GM19463 (cell line): ENCODE results near the gene MEIS3.
"Not testable (repeated sequence)": the region's sequence is repeated elsewhere in the genome, so short reads cannot be mapped to it uniquely, and the experiment has no call there.

Experiments
- ATAC-seq: cut with Tn5 transposase; IDR thresholded peaks from one replicate; pipeline ENCODE4 v1.9.1; 2021; ENCODE audit warnings: mild to moderate bottlenecking, moderate library complexity; ENCODE audit not compliant: unreplicated experiment

MEIS3 gene

DNA sequence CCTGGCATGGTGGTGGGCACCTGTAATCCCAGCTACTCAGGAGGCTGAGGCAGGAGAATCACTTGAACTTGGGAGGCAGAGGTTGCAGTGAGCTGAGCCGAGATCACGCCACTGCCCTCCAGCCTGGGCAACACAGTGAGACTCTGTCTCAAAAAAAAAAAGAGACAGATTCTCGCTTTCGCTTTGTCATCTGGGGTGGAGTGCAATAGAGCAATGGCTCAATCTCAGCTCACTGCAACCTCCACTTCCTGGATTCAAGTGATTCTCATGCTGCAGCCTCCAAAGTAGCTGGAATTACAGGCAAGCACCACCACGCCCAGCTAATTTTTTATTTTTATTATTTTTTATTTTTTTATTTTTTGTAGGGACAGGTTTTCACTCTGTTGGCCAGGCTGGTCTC lies 30.6 kb downstream of the MEIS3 start:
- ATAC-seq: not testable (repeated sequence)

DNA sequence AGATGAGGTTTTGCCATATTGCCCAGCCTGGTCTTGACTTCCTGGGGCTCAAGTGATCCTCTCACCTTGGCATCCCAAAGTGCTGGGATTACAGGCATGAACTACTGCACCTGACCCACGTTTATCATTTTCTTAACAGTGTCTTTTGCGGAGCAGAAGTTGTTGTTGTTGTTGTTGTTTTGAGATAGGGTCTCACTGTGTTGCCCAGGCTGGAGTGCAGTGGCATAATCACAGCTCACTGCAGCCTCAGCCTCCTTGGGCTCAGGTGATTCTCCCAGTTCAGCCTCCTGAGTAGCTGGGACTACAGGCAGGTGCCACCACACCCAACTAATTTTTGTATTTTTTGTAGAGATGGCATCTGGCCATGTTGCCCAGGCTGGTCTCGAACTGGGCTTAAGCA lies 31.7 kb downstream of the MEIS3 start:
- ATAC-seq: not testable (repeated sequence)

DNA sequence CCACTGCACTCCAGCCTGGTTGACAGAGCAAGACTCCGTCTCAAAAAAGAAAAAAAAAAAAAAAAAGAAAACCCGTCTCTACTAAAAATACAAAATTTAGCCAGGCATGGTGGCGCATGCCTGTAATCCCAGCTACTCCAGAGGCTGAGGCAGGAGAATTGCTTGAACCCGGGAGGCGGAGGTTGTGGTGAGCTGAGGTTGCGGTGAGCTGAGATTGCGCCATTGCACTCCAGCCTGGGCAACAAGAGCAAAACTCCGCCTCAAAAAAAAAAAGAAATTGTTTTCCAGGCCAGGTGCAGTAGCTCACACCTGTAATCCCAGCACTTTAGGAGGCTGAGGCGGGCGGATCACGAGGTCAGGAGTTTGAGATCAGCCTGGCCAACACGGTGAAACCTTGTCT lies 32.7 kb downstream of the MEIS3 start:
- not testable (repeated sequence) for ATAC-seq

DNA sequence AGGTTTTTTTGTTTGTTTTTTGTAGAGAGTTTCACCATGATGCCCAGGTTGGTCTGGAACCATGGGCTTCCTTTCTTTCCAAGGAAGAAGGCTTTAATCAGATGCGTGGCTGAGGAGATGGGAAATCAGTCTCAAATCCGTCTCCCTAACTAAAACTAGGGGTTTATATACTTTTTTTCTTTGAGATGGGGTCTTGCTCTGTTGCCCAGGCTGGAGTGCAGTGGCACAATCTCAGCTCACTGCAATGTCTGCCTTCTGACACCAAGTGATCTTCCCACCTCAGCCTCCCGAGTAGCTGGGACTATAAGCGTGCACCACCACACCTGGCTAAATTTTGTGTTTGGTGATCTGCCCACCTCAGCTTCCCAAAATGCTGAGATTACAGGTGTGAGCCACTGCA lies 34.8 kb downstream of the MEIS3 start:
- ATAC-seq: not testable (repeated sequence)

DNA sequence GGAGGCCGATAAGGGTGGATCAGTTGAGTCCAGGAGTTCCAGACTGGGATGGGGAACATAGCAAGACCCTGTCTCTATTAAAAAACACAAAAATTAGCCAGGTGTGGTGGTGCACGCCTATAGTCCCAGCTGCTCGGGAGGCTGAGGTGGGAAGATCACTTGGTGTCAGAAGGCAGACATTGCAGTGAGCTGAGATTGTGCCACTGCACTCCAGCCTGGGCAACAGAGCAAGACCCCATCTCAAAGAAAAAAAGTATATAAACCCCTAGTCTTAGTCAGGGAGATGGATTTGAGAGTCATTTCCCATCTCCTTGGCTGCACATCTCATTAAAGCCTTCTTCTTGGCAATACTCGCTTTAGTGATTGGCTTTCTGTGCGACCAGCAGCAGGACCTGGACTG lies 35.4 kb downstream of the MEIS3 start:
- ATAC-seq: not testable (repeated sequence)

DNA sequence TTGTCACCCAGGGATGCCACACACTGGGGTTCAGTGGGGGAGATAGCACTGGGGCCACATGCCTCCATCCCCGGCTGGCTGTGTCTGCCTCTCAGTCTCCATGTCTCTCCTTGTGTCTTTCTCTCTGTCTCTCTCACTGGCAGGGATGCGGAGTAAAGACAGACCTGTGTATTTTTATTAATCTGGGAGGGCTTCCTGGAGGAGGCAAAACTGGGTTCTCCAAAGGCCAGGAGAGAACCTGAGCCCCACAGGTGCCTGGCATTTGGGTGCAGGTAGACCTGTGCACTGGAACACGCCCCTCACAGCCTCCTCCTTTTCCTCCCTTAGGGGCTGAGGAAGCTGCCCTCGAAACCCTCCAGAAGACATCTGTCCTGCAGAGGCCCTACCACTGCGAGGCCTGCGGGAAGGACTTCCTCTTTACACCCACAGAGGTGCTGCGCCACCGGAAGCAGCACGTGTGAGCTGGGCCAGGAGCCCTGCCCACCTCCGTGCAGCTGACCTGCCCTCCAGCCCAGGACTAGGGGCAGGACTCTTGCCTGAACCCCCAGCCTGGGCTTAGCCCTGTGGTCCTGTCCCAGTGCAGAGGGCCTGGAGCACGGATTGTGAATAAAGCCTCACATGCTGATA lies 37.6 kb downstream of the MEIS3 start:
- ATAC-seq: no peak

DNA sequence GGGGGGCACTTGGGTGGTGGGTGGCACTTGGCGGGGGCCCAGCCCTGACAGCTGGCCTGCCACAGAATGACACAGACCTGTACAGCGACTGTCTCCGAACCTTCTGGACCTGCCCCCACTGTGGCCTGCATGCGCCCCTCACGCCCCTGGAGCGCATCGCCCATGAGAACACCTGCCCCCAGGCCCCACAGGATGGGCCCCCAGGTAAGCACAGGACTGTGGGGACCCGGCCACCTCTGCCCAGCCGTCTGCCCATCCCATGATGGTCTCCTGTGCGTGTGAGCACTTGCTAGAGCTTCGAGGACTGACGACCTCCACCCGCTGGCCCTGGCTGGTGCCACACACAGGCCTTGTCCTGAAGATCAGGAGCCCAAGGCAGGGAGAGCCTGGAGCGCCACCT lies 38.2 kb downstream of the MEIS3 start:
- ATAC-seq: no peak

DNA sequence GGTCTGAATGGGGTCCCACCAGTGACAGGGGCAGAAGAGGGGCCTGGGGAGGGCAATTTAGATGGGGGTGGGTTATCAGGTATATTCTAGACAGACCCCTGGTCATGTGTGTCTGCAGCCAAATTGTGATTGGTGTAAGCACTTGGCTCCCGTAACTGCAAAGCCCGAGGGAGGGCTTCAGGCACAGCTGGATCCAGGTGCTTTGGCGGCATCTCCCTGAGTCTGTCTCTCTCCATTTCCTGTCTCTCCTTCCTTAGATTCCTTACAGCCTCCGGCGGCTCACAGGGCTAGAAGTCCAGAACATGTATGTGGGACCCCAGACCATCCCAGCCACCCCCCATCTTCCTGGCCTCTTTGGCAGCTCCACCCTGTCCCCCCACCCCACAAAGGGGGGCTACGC lies 38.8 kb downstream of the MEIS3 start:
- ATAC-seq: no peak

DNA sequence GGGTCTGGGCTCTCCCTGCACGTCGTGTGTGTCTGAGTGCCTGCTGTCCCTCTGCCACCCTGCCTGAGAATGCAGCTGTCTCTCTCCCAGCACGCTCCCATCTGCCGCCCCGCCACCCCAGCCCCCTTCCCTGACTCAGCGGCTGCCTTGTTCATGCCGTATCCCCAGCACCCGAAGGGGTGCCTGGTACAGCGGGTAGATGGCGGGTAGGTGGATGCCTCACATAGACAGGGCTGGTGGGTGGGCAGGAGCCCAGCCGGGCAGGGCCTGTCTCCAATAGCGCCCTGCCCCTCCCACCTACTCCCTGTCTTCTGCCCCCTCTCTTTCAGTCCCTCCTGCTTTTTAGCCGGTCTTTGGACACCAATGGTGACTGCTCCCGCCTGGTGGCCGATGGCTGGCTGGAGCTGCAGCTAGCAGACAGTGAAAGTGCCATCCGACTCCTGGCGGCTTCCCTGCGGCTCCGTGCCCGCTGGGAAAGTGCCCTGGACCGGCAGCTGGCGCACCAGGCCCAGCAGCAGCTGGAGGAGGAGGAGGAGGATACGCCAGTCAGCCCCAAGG lies 39.9 kb downstream of the MEIS3 start:
- no peak for ATAC-seq

DNA sequence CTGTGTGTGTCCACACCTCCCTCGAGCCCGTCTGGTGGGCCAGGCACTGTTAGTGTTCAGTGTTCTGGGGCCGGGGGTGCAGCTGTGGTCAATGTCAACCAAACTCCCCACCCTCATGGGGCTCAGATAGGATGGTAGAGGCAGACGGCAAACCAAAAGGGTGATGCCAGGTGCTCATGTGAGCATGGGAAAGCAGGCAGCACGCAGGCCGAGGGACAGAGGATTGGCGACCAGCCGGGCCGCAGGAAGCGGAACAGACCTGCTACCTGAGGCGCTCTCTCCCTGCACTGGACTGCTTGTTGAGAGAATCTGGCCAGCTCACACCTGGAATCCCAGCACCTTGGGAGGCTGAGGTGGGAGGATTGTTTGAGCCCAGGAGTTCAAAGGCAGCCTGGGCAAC lies 41.1 kb downstream of the MEIS3 start:
- ATAC-seq: no peak

DNA sequence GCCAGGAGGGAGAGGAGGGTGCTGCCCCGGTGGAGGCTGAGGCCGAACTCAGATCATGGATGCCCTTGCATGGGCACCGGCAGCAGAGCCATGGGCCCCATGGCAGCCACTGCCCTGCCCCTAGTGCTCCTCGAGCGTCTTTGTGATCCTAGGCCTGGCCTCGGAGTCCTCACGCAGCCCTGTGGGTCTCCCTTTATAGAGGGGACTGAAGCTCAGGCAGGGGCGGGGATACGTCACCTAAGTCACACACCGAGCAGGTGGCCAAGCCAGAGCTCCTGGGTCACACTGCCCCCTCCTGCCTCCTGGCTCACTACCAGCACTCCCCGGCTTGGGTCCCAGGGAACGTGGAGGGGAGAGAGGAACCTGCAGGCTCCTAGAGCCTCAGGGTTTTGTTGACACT lies 41.5 kb downstream of the MEIS3 start:
- ATAC-seq: no peak

DNA sequence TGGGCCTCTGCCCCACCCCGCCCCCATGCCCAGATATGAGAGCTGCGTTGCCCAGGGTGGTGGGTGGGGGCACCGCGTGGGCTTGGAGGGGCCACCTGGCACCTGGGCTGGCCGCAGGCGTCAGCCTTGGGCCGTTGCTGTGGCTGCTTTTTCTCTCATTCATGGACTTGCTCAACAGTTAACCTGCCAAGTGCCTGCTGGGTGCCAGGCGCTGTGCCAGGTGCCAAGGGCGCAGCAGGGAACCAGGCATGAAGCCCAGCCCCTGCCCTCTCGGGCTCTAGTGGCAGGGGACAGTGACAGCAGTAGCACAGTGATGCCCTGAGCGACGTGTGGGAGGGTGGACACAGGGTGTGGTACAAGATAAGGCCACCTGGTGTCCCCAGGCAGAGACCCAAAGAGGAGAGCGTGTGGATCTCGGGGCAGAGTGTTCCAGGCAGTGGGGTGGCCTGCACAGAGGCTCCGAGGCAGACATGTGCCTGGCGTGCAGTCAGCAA lies 42.1 kb downstream of the MEIS3 start:
- ATAC-seq: no peak

DNA sequence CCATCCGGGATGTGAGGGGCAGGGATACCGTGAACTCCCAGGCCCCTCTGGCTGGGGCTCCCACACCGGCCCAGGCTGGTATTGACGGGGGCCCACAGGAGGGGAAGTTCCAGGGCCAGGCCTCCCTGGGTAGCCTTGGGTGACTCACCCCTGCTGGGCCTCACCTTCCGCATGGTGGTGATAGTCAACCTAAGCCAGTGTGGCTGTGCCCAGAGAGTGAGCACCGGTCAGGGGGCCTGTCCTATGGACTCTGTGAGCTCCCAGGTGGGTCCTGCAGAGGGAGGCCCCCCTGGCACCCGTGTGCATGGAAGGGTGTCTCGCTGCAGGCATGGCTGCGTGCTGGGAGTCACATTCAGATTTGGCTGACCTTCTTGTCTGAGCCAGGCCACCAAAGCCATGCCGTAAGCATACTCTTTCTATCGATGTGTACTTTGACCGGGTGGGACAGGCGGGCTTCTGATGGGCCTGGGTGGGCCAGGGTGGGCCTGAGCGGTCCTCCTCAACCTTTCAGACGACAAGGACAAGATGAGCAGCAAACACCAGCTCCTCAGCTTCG lies 42.7 kb downstream of the MEIS3 start:
- no peak for ATAC-seq

DNA sequence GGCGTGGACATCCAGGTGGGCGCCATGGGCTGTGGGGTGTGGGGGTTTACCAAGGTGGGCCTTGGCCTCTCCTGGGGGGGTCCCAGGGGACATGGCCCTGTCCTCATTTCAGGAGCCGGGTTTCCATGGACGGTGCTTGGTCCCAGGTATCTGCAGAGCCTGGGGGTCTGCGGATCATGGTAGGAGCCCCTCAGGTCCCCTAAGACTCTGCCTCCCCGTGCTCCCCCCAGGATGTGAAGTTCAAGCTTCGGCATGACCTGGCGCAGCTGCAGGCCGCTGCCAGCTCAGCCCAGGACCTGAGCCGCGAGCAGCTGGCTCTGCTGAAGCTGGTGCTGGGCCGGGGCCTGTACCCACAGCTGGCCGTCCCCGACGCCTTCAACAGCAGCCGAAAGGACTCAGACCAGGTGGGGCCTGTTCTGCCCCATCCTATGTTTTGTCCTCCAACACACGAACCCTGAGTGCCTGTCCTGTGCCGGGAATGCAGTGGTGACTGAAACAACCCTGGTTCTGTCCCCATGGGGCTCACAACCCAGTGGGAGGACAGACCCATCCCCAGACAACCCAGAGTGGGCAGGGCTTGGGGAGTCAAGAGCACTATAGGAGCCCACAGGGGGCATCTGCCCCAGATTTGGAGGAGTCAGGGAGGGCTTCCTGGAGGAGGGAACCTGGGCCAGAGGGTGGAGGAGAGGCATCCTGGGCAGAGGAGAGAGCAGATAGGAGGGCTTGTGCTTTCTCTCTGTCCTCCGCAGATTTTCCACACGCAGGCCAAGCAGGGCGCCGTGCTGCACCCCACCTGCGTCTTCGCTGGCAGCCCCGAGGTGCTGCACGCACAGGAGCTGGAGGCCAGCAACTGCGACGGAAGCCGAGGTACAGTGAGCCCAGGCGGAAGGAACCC lies 43.4 kb downstream of the MEIS3 start:
- ATAC-seq: no peak

DNA sequence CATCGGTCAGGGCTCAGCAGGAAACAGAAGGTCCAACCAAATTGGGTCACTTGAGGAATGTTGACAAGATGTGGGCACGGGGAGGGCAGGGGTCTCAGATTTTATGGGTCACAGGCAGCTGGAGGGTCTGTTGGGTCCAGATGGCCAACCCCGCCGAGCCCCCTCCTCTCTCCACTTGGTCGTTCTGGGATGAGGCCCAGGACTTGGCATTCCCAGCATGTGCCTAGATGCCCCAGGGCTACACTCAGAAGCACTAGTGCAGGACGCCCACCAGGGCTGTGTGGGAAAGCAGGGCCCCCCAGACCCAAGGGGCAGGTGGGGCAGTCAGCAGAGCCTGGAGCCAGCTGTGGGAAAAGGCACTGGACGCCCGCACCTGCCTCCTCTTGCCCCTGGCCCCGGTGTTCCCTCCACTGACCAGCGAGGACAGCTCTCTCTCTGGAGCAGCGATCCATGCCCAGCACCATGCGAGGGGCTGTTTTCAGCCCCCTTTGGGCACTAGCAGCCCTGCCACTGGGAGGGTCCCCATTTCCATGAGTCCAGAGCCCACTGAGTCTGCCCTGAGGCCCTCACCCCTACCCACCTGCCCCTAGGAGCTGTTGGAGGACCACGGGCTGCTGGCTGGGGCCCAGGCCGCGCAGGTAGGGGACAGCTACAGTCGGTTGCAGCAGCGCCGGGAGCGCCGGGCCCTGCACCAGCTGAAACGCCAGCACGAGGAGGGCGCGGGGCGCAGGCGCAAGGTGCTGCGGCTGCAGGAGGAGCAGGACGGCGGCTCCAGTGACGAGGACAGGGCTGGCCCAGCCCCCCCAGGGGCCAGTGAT lies 44.2 kb downstream of the MEIS3 start:
- ATAC-seq: no peak

DNA sequence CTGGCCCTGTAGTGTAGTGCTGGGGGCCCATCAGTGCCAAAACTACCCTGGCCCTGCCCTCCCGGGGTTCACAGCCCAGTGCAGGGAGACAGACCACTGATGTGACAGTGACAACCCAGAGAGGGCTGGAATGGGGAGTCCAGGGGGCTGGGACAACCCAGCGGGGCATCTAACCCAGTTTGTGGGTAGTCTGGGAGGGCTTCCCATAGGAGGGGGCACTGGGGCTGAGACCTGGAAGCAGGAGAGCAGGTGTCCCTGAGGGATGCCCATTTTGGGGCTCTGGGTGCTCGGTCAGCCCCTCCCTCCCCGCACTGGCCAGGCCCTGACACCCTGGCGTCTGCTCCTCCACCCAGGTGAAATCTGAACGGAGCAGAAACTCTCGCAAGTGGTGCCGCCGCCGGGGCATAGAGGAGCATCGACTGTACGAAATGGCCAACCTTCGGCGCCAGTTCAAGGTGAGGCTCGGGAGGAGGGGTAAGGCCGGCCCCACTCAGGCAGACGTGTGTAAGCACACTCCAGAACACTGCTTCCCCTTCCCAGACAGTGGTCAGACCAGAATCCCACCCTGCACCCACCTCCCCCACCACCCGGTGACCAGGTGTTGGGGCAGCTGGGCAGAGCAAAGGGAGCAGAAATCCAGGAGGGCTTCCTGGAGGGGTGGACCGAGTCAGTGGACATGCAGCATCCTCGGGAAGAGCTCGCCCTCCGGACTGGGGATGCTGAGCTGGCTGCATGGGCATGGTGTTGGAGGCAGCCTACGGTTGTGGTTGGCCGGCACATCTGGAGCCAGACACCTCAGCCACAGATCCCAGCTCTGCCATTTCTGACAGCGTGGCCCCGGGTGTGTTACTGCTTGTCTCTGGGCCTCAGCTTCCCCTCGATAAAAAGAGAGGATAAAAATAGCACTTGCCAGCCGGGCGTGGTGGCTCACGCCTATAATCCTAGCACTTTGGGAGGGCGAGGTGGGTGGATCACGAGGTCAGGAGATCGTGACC lies 45.8 kb downstream of the MEIS3 start:
- no peak for ATAC-seq

DNA sequence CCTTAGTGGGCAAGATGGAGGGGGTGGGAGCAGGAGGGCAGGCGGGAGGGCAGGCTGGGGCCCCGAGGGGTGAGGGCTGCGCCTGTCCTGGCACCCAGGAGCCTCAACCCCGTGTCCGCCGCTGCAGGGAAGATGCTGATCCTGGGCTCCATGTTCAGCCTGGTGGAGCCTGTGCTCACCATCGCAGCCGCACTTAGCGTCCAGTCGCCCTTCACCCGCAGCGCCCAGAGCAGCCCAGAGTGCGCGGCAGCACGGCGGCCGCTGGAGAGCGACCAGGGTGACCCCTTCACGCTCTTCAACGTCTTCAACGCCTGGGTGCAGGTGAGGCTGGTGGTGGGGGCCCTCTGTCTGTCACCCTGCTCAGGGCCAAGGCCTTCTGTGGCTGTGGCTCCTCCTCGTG lies 46.7 kb downstream of the MEIS3 start:
- no peak for ATAC-seq

DNA sequence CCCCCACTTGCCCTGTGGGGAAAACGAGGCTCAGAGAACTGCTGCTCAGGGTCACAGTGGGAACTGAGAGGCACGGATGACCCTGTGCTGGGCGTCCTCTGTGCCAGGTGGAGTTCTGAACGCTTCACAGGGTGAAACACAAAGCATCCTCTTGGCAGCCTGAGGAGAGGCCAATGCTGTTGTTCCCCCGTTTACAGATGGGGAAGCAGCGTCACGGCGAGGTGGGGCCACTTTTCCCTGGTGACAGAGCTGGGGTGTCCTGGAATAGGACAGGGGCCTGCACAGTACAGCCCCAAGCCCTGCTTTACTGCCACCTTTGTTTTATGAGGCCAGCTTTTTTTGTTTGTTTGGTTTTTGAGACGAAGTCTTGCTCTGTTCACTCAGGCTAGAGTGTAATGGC lies 48.1 kb downstream of the MEIS3 start:
- ATAC-seq: no peak

DNA sequence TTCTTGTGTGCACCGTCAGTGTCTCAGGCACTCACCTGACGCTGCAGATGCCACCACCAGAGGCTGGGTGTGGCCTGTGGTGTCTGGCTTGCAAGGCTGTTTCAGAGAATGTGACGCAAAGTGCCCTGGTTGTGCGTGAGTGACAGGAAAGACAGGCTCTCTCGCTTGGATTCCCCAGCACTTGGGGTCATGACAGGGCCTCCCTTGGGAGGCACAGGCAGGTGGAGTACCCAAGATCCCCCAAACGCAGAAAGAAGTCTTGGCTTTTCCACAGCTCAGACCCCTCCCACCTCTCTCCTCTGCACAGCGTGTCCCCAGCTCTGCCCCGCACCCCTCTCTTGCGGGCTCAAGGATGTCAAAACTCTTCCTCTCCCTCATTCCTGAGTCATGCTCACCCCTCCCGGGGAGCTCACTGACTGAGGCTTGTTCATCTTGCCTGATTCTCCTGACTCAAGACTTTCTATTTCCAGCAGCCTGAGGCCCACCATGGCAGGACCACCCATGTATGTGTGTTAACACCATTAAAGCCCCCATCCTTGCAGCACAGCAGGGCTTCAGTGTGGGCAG lies 49.2 kb downstream of the MEIS3 start:
- no peak for ATAC-seq
